HEK293T (cell line): ENCODE measurements around the gene ATAD1.
A peak's percentile ranks its signal among the peaks of the same experiment; 100 is the strongest.

Experiments
- CTCF ChIA-PET: fragments of 350-600 bp; formaldehyde crosslinking; extraction: SDS; loops from one replicate; lab custom pipeline; 2021; ENCODE audit warnings: antibody characterized with exemption, inconsistent platforms; lab: Yijun Ruan, JAX
- POLR2A ChIA-PET: fragments of 350-600 bp; formaldehyde crosslinking; extraction: SDS; loops from one replicate; lab custom pipeline; 2020; ENCODE audit warnings: antibody characterized with exemption, inconsistent platforms; lab: Yijun Ruan, JAX
- DNase-seq: peaks from one replicate; pipeline ENCODE4 v3.0.0; 2012; ENCODE audit warnings: mixed read lengths; ENCODE audit errors: extremely low spot score
- ARNT ChIP-seq: fragments of 450-650 bp; IDR thresholded peaks from 2 replicates; pipeline ENCODE4 v1.6.1; 2017; ENCODE audit warnings: mild to moderate bottlenecking
- BHLHE40 ChIP-seq: fragments of 450-650 bp; IDR thresholded peaks from 2 replicates; pipeline ENCODE4 v1.6.1; 2016; ENCODE audit warnings: mild to moderate bottlenecking, moderate library complexity, borderline replicate concordance
- CTBP1 ChIP-seq: fragments of 450-650 bp; IDR thresholded peaks from 2 replicates; pipeline ENCODE4 v1.6.1; 2016; ENCODE audit warnings: borderline replicate concordance
- ELF4 ChIP-seq: fragments of 450-650 bp; IDR thresholded peaks from 2 replicates; pipeline ENCODE4 v1.6.1; 2017; ENCODE audit warnings: antibody characterized with exemption
- FOXA1 ChIP-seq: fragments of 450-650 bp; IDR thresholded peaks from 2 replicates; pipeline ENCODE4 v1.6.1; 2016; ENCODE audit warnings: mild to moderate bottlenecking
- FOXK2 ChIP-seq: fragments of 450-650 bp; IDR thresholded peaks from 2 replicates; pipeline ENCODE4 v1.6.1; 2016; ENCODE audit warnings: mild to moderate bottlenecking
- FOXM1 ChIP-seq: fragments of 450-650 bp; IDR thresholded peaks from 2 replicates; pipeline ENCODE4 v1.6.1; 2017; ENCODE audit warnings: mild to moderate bottlenecking, borderline replicate concordance
- HDGF ChIP-seq: fragments of 450-650 bp; IDR thresholded peaks from 2 replicates; pipeline ENCODE4 v1.6.1; 2017; ENCODE audit warnings: antibody characterized with exemption, borderline replicate concordance
- L3MBTL2 ChIP-seq: fragments of 450-650 bp; conservative IDR thresholded peaks from 2 replicates; pipeline ENCODE4 v1.6.1; 2016; ENCODE audit warnings: mild to moderate bottlenecking
- LEF1 ChIP-seq: fragments of 450-650 bp; IDR thresholded peaks from 2 replicates; pipeline ENCODE4 v1.6.1; 2017; ENCODE audit warnings: mild to moderate bottlenecking, borderline replicate concordance
- NFRKB ChIP-seq: fragments of 450-650 bp; IDR thresholded peaks from 2 replicates; pipeline ENCODE4 v1.6.1; 2016; ENCODE audit warnings: mild to moderate bottlenecking, moderate library complexity
- SP1 ChIP-seq: fragments of 450-650 bp; IDR thresholded peaks from 2 replicates; pipeline ENCODE4 v1.6.1; 2017
- SUZ12 ChIP-seq: fragments of 450-650 bp; IDR thresholded peaks from 2 replicates; pipeline ENCODE4 v1.6.1; 2016; ENCODE audit warnings: mild to moderate bottlenecking
- TARDBP ChIP-seq: fragments of 450-650 bp; IDR thresholded peaks from 2 replicates; pipeline ENCODE4 v1.6.1; 2016
- ZNF384 ChIP-seq: fragments of 450-650 bp; IDR thresholded peaks from 2 replicates; pipeline ENCODE4 v1.6.1; 2016
- TF ChIP-seq, protein P1 (sequence below): fragments of 450-650 bp; IDR thresholded peaks from 2 replicates; pipeline ENCODE4 v1.6.1; 2016

Gene ATAD1

GRCh38 chr10:87827681-87828080 is 9.7 kb upstream of the ATAD1 start:
- ChIA-PET POLR2A (interaction anchor here (1.1 to 4.7 kb wide), 2 partner anchors 9 to 323 kb away, joined by 3 to 25 read pairs; partner anchors contain the start of genes ATAD1 and MINPP1), CTCF (interaction anchor here (0.6 to 1.0 kb wide), 2 partner anchors 11 to 31 kb away, joined by 3 to 4 read pairs; no protein-coding TSS in a partner anchor)
- TF ChIP-seq FOXA1 (no peak), FOXK2 (no peak), LEF1 (no peak), BHLHE40 (no peak), ZNF384 (no peak), ELF4 (no peak), ARNT (no peak), SUZ12 (no peak), SP1 (no peak)
- no peak for DNase-seq

- TF ChIP-seq FOXK2: no peak
- TF ChIP-seq L3MBTL2: no peak
- TF ChIP-seq FOXM1: no peak
- no peak for TF ChIP-seq FOXA1
- TF ChIP-seq ARNT: no peak
- TF ChIP-seq LEF1: no peak
- ChIA-PET CTCF (interaction anchor here (0.6 kb wide), 1 partner anchor 176 kb away, joined by 3 read pairs; no protein-coding TSS in a partner anchor), POLR2A (interaction anchor here (4.7 kb wide), 1 partner anchor 8 kb away, joined by 25 read pairs; the partner anchor contains the start of gene ATAD1)
- no peak for DNase-seq
Observed at GRCh38 chr10:87826653-87827052, 8.6 kb upstream of the ATAD1 start.

- ChIA-PET CTCF (no interaction called here), POLR2A (interaction anchor here (2.3 kb wide), 1 partner anchor 10 kb away, joined by 25 read pairs; no protein-coding TSS in a partner anchor)
- TF ChIP-seq LEF1 (no peak), FOXA1 (no peak), FOXK2 (no peak), SP1 (no peak), HDGF (no peak), FOXM1 (no peak), ZNF384 (no peak), ARNT (no peak)
- no peak for DNase-seq
Observed at GRCh38 chr10:87819289-87819585, 1.2 kb upstream of the ATAD1 start.

DNA sequence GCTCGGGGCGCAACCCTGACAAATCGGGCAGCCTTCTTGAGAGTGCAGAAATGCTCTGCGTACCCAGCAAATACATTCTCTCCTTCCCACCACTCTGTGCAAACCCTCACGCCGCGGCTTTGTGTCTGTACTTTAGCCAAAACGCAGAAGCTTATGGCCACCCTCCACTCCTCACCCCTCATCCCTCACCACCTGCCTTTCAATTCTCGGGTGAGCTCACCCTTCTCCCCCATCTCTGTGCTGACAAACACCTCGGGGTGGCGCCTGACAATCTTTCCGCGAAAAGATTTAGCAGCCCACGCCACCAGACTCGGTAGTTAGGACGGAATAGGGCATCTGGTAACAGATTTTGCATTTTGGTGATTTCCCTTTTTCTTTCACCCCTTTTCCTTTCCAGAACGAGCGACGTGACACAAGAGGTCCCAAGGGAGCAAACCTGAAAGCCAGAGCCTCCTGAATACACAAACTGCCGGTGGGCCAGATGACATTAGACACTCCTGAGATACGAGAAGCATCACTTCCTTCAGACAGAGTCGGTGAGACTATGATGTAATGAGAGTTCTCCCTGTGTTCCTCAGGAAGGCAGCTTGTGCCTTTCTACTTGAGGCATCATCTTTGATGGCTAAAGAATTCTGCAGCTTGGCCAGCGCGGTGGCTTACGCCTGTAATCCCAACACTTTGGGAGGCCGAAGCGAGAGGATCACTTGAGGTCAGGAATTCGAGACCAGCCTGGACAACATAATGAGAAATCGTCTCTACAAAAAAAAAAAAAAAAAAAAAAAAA is 671 bp upstream of the ATAD1 start:
- CTCF ChIA-PET: interaction anchor here (0.6 to 1.0 kb wide), 2 partner anchors 115 to 571 kb away, joined by 3 read pairs; no protein-coding TSS in a partner anchor
- TF ChIP-seq ZNF384 (peak; percentile 58; the same call in 1 of the 2 replicates), ELF4 (no peak)
- POLR2A ChIA-PET: interaction anchor here (0.5 to 2.4 kb wide), 20 partner anchors 10 to 568 kb away, joined by 3 to 25 read pairs (median 4); partner anchors contain the start of genes KLLN and PTEN
- DNase-seq: peak; percentile 17

GRCh38 chr10:87816898-87817608 is 973 bp downstream of the ATAD1 start:
- no peak for TF ChIP-seq BHLHE40
- ChIA-PET CTCF (no interaction called here), POLR2A (interaction anchor here (1.0 to 2.4 kb wide), 5 partner anchors 12 to 56 kb away, joined by 3 to 25 read pairs (median 4); no protein-coding TSS in a partner anchor)
- no peak for DNase-seq

- POLR2A ChIA-PET: interaction anchor here (2.4 kb wide), 1 partner anchor 29 kb away, joined by 14 read pairs; no protein-coding TSS in a partner anchor
- CTCF ChIA-PET: no interaction called here
- TF ChIP-seq FOXA1: no peak
- no peak for TF ChIP-seq TARDBP
- TF ChIP-seq ZNF384: no peak
- TF ChIP-seq HDGF: no peak
- no peak for TF ChIP-seq CTBP1
- no peak for TF ChIP-seq FOXK2
- no peak for TF ChIP-seq BHLHE40
- no peak for TF ChIP-seq ELF4
- no peak for DNase-seq
Observed at GRCh38 chr10:87816163-87816897, 1.7 kb downstream of the ATAD1 start.

- no peak for TF ChIP-seq HDGF
- TF ChIP-seq TARDBP: no peak
- no peak for TF ChIP-seq SUZ12
- TF ChIP-seq BHLHE40: no peak
- TF ChIP-seq NFRKB: no peak
- no peak for TF ChIP-seq SP1
- TF ChIP-seq, protein P1, sequence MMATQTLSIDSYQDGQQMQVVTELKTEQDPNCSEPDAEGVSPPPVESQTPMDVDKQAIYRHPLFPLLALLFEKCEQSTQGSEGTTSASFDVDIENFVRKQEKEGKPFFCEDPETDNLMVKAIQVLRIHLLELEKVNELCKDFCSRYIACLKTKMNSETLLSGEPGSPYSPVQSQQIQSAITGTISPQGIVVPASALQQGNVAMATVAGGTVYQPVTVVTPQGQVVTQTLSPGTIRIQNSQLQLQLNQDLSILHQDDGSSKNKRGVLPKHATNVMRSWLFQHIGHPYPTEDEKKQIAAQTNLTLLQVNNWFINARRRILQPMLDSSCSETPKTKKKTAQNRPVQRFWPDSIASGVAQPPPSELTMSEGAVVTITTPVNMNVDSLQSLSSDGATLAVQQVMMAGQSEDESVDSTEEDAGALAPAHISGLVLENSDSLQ: no peak
- TF ChIP-seq FOXM1: no peak
- TF ChIP-seq FOXK2: no peak
- no peak for TF ChIP-seq FOXA1
- no peak for TF ChIP-seq L3MBTL2
- ChIA-PET POLR2A (interaction anchor here (1.1 kb wide), 1 partner anchor 13 kb away, joined by 4 read pairs; the partner anchor contains the start of gene ATAD1), CTCF (interaction anchor here (0.6 kb wide), 1 partner anchor 84 kb away, joined by 4 read pairs; no protein-coding TSS in a partner anchor)
- DNase-seq: no peak
Observed at GRCh38 chr10:87804939-87805569, 13.0 kb downstream of the ATAD1 start.
